Fibroblast of lung (primary cell): ENCODE measurements around the gene PRDM7. TPM values are rescaled to one million over a fixed set of nuclear protein-coding genes. Genes with fewer than 3 reads are reported as not detected.

Source experiments
- DNase-seq, 2 donors: peaks; one replicate each; pipeline versions ENCODE4 v3.0.0 to v3.0.0-alpha.2; 2010; ENCODE audit warnings: low read depth in 2 of 2
- H2AFZ ChIP-seq: 2 replicates; pipeline ENCODE4 v1.5.1; 2012; ENCODE audit warnings: low read length, control low read depth, inconsistent platforms
- H3K27ac ChIP-seq: 2 replicates; pipeline ENCODE4 v1.5.1; 2011; ENCODE audit warnings: low read length, control low read depth; ENCODE audit not compliant: insufficient read depth
- H3K27me3 ChIP-seq: 2 replicates; pipeline ENCODE4 v1.5.1; 2011; ENCODE audit warnings: mild to moderate bottlenecking, low read length; ENCODE audit not compliant: control insufficient read depth, insufficient read depth
- H3K36me3 ChIP-seq: 2 replicates; pipeline ENCODE4 v1.5.1; 2011; ENCODE audit warnings: low read length; ENCODE audit not compliant: control insufficient read depth, insufficient read depth
- H3K4me1 ChIP-seq: 2 replicates; pipeline ENCODE4 v1.5.1; 2011; ENCODE audit warnings: low read length; ENCODE audit not compliant: control insufficient read depth, insufficient read depth; ENCODE audit errors: extremely low read depth
- H3K4me2 ChIP-seq: 2 replicates; pipeline ENCODE4 v1.5.1; 2011; ENCODE audit warnings: low read length, control low read depth; ENCODE audit not compliant: insufficient read depth; ENCODE audit errors: extremely low read depth
- H3K4me3 ChIP-seq, 4 experiments: fragments of 200-600 bp in 1 of 4; sonication (generic) in 1 of 4; replicated peaks in 1 of 4; 2 replicates each; pipeline ENCODE4 v1.5.1; 2011 to 2016; ENCODE audit warnings: low read length in 4 of 4, low read depth in 3 of 4, mild to moderate bottlenecking in 3 of 4, control low read depth in 2 of 4, inconsistent platforms in 1 of 4, mixed read lengths in 1 of 4; ENCODE audit not compliant: insufficient read depth in 1 of 4; ENCODE audit errors: control extremely low read depth in 1 of 4
- H3K79me2 ChIP-seq: 2 replicates; pipeline ENCODE4 v1.5.1; 2012; ENCODE audit warnings: mild to moderate bottlenecking, low read length, inconsistent platforms; ENCODE audit not compliant: control insufficient read depth, insufficient read depth
- H3K9ac ChIP-seq: 2 replicates; pipeline ENCODE4 v1.5.1; 2011; ENCODE audit warnings: mild to moderate bottlenecking, low read length, control low read depth; ENCODE audit not compliant: insufficient read depth
- H3K9me3 ChIP-seq: 2 replicates; pipeline ENCODE4 v1.5.1; 2012; ENCODE audit warnings: low read depth, low read length; ENCODE audit not compliant: control insufficient read depth, insufficient read depth
- H4K20me1 ChIP-seq: 2 replicates; pipeline ENCODE4 v1.5.1; 2011; ENCODE audit warnings: low read length; ENCODE audit not compliant: control insufficient read depth, insufficient read depth; ENCODE audit errors: extremely low read depth
- CTCF ChIP-seq, 2 donors: IDR thresholded peaks in 1 of 2; conservative IDR thresholded peaks in 1 of 2; 1 replicate in 1 of 2; 2 replicates in 1 of 2; pipeline ENCODE4 v1.5.1; 2011 to 2012; ENCODE audit warnings: low read length in 2 of 2, control low read depth in 1 of 2, inconsistent platforms in 1 of 2, low read depth in 1 of 2, mild to moderate bottlenecking in 1 of 2
- EZH2 ChIP-seq: IDR thresholded peaks from 2 replicates; pipeline ENCODE4 v1.5.1; 2012; ENCODE audit warnings: low read length, control low read depth, mild to moderate bottlenecking; ENCODE audit errors: missing control alignments
- polyA plus RNA-seq, 2 donors: library from polyadenylated mRNA; depleted of rRNA in 1 of 2; stranded (reverse) in 1 of 2; unstranded in 1 of 2; fragments of >200 nt; gene quantifications; 2 replicates each; pipeline ENCODE4 v1.2.1, GENCODE V29; 2011 to 2012; ENCODE audit warnings: missing spikeins in 1 of 2
- total RNA-seq: library from RNA; depleted of rRNA; stranded (reverse); fragments of >200 nt; gene quantifications from 2 replicates; pipeline ENCODE4 v1.2.1, GENCODE V29; 2014

The PRDM7 gene
- total and polyA plus RNA-seq, 2 donors (not counting 1 experiment from before 2014, with no cell fraction given), result not detected

- no peaks in the 10 kb centered on the region for H3K79me2 ChIP-seq
- no peaks in the 10 kb centered on the region for H3K4me1 ChIP-seq
- DNase-seq, result no peak
- H3K27me3 ChIP-seq, result no peaks in the 10 kb centered on the region
- no peak overlapping the region for H3K9ac ChIP-seq
- H3K4me3 ChIP-seq, result no peak overlapping the region
- TF ChIP-seq EZH2, result no peak
- no peak for TF ChIP-seq CTCF (conservative IDR thresholded peaks at IDR 0.05 in 1 of 2, IDR thresholded peaks at IDR 0.05 in 1 of 2; ENCODE audit: low read depth in 1 of 2, low read length in 2 of 2)
- H3K36me3 ChIP-seq, result no peaks in the 10 kb centered on the region
- no peak overlapping the region for H2AFZ ChIP-seq
- H3K9me3 ChIP-seq, result no peaks in the 10 kb centered on the region
- H3K4me2 ChIP-seq, result no peak overlapping the region
- H4K20me1 ChIP-seq, result no peaks in the 10 kb centered on the region
- no peak overlapping the region for H3K27ac ChIP-seq
These were observed 64.0 kb downstream of the PRDM7 start for GRCh38 chr16:90012991-90013745.

GRCh38 chr16:90011908-90012501, 65.1 kb downstream of the PRDM7 start:
- Histone ChIP-seq H3K36me3 (no peaks in the 10 kb centered on the region), H3K27ac (no peak overlapping the region), H4K20me1 (no peaks in the 10 kb centered on the region), H3K9me3 (no peaks in the 10 kb centered on the region), H2AFZ (no peak overlapping the region), H3K79me2 (no peaks in the 10 kb centered on the region), H3K4me2 (no peak overlapping the region), H3K27me3 (no peaks in the 10 kb centered on the region), H3K4me1 (no peaks in the 10 kb centered on the region), H3K4me3 (no peak overlapping the region), H3K9ac (no peak overlapping the region)
- DNase-seq, result no peak
- TF ChIP-seq CTCF (conservative IDR thresholded peaks at IDR 0.05 in 1 of 2, IDR thresholded peaks at IDR 0.05 in 1 of 2; ENCODE audit: low read depth in 1 of 2, low read length in 2 of 2) (no peak), EZH2 (no peak)

- no peaks in the 10 kb centered on the region for H3K27me3 ChIP-seq
- no peak for DNase-seq
- no peaks in the 10 kb centered on the region for H4K20me1 ChIP-seq
- no peaks in the 10 kb centered on the region for H3K36me3 ChIP-seq
- no peak overlapping the region for H2AFZ ChIP-seq
- H3K9ac ChIP-seq, result no peak overlapping the region
- H3K27ac ChIP-seq, result no peak overlapping the region
- TF ChIP-seq CTCF (conservative IDR thresholded peaks at IDR 0.05 in 1 of 2, IDR thresholded peaks at IDR 0.05 in 1 of 2; ENCODE audit: low read depth in 1 of 2, low read length in 2 of 2) (no peak), EZH2 (no peak)
- no peaks in the 10 kb centered on the region for H3K79me2 ChIP-seq
- no peak overlapping the region for H3K4me2 ChIP-seq
- no peaks in the 10 kb centered on the region for H3K9me3 ChIP-seq
- H3K4me3 ChIP-seq, result no peak overlapping the region
- H3K4me1 ChIP-seq, result no peaks in the 10 kb centered on the region
These were observed 65.7 kb downstream of the PRDM7 start for GRCh38 chr16:90011508-90011819.
